ENCODE results near the gene SPA17. TPM values are rescaled to one million over a fixed set of nuclear protein-coding genes. Genes with fewer than 3 reads are reported as not detected.

Gene SPA17
- total RNA-seq, 1 experiment from 2014 or later: 22.9 TPM

DNA sequence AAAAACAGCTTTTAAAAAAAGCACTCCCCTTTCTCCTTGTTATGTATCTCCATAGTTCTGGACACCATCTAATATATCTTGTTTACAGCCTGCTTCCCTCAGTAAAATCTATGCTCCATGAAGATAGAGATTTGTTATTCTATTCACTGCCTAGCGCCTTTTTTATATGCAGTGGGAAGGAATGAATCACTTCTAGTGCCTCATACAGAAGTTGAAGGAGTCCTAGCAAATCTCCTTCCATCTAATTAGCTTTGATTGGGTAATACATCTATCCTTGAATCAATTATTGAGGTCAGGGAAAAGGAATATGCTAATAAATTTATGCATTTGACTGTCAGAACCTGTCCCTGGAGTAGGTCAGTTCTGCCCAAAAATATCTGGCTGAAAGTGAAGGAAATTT, 25.8 kb downstream of the SPA17 start:
- ChIA-PET CTCF (no interaction called here), POLR2A (ENCODE audit: low non-redundant PET) (no interaction called here)
- Histone ChIP-seq H3K27ac (ENCODE audit: low read depth, low read length, poor library complexity, severe bottlenecking) (no peak overlapping the region), H3K9me3 (ENCODE audit: low read depth, low read length, poor library complexity, severe bottlenecking) (no peaks in the 10 kb centered on the region), H3K4me3 (ENCODE audit: low read depth, low read length, poor library complexity, severe bottlenecking) (no peak overlapping the region), H3K4me1 (ENCODE audit: insufficient read depth, low read length, poor library complexity, severe bottlenecking) (no peaks in the 10 kb centered on the region), H3K27me3 (replicated peaks; ENCODE audit: insufficient read depth, low read depth, low read length, poor library complexity) (no peaks in the 10 kb centered on the region), H3K36me3 (ENCODE audit: insufficient read depth, low read length, poor library complexity, severe bottlenecking) (no peaks in the 10 kb centered on the region)
- TF ChIP-seq, protein P1, sequence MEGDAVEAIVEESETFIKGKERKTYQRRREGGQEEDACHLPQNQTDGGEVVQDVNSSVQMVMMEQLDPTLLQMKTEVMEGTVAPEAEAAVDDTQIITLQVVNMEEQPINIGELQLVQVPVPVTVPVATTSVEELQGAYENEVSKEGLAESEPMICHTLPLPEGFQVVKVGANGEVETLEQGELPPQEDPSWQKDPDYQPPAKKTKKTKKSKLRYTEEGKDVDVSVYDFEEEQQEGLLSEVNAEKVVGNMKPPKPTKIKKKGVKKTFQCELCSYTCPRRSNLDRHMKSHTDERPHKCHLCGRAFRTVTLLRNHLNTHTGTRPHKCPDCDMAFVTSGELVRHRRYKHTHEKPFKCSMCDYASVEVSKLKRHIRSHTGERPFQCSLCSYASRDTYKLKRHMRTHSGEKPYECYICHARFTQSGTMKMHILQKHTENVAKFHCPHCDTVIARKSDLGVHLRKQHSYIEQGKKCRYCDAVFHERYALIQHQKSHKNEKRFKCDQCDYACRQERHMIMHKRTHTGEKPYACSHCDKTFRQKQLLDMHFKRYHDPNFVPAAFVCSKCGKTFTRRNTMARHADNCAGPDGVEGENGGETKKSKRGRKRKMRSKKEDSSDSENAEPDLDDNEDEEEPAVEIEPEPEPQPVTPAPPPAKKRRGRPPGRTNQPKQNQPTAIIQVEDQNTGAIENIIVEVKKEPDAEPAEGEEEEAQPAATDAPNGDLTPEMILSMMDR (conservative IDR thresholded peaks at IDR 0.05; ENCODE audit: low read depth, low read length): no peak
- no peak for TF ChIP-seq EZH2 (IDR thresholded peaks at IDR 0.05; ENCODE audit: borderline replicate concordance, low read depth, low read length, poor library complexity, severe bottlenecking)
- intact Hi-C loops (cut with micrococcal nuclease; ENCODE audit: unreplicated experiment): no loop called here
- no peak for DNase-seq (ENCODE audit: low spot score)
- no TSS peak for BruUV-seq (replicated peaks)

GRCh38 chr11:124700028-124700427, 26.3 kb downstream of the SPA17 start:
- H3K36me3 ChIP-seq (ENCODE audit: insufficient read depth, low read length, poor library complexity, severe bottlenecking): no peaks in the 10 kb centered on the region
- intact Hi-C loops (cut with micrococcal nuclease; ENCODE audit: unreplicated experiment): no loop called here
- ChIA-PET POLR2A (ENCODE audit: low non-redundant PET) (no interaction called here), CTCF (interaction anchor here (0.6 kb wide), 1 partner anchor 94 kb away, joined by 3 read pairs; no protein-coding TSS in a partner anchor)
- BruUV-seq (replicated peaks): no TSS peak
- TF ChIP-seq EZH2 (IDR thresholded peaks at IDR 0.05; ENCODE audit: borderline replicate concordance, low read depth, low read length, poor library complexity, severe bottlenecking): no peak
- TF ChIP-seq, protein P1 (conservative IDR thresholded peaks at IDR 0.05; ENCODE audit: low read depth, low read length): no peak
- no peak for DNase-seq (ENCODE audit: low spot score)
- no peak overlapping the region for H3K27ac ChIP-seq (ENCODE audit: low read depth, low read length, poor library complexity, severe bottlenecking)
- H3K4me1 ChIP-seq (ENCODE audit: insufficient read depth, low read length, poor library complexity, severe bottlenecking): no peaks in the 10 kb centered on the region
- H3K9me3 ChIP-seq (ENCODE audit: low read depth, low read length, poor library complexity, severe bottlenecking): no peaks in the 10 kb centered on the region
- H3K27me3 ChIP-seq (replicated peaks; ENCODE audit: insufficient read depth, low read depth, low read length, poor library complexity): no peaks in the 10 kb centered on the region
- H3K4me3 ChIP-seq (ENCODE audit: low read depth, low read length, poor library complexity, severe bottlenecking): no peak overlapping the region

- intact Hi-C loops (cut with micrococcal nuclease; ENCODE audit: unreplicated experiment): no loop called here
- ChIA-PET POLR2A (ENCODE audit: low non-redundant PET) (no interaction called here), CTCF (no interaction called here)
- no peaks in the 10 kb centered on the region for H3K9me3 ChIP-seq (ENCODE audit: low read depth, low read length, poor library complexity, severe bottlenecking)
- no peaks in the 10 kb centered on the region for H3K4me1 ChIP-seq (ENCODE audit: insufficient read depth, low read length, poor library complexity, severe bottlenecking)
- TF ChIP-seq, protein P1 (conservative IDR thresholded peaks at IDR 0.05; ENCODE audit: low read depth, low read length): no peak
- no peak for TF ChIP-seq EZH2 (IDR thresholded peaks at IDR 0.05; ENCODE audit: borderline replicate concordance, low read depth, low read length, poor library complexity, severe bottlenecking)
- no peaks in the 10 kb centered on the region for H3K36me3 ChIP-seq (ENCODE audit: insufficient read depth, low read length, poor library complexity, severe bottlenecking)
- BruUV-seq (replicated peaks): no TSS peak
- no peak overlapping the region for H3K4me3 ChIP-seq (ENCODE audit: low read depth, low read length, poor library complexity, severe bottlenecking)
- no peaks in the 10 kb centered on the region for H3K27me3 ChIP-seq (replicated peaks; ENCODE audit: insufficient read depth, low read depth, low read length, poor library complexity)
- DNase-seq (ENCODE audit: low spot score): no peak
- H3K27ac ChIP-seq (ENCODE audit: low read depth, low read length, poor library complexity, severe bottlenecking): no peak overlapping the region
Observed at GRCh38 chr11:124707829-124708228, 34.1 kb downstream of the SPA17 start.

Data from A673 (cell line).